ENCODE results near the gene COL11A1. TPM values are rescaled to one million over a fixed set of nuclear protein-coding genes. Genes with fewer than 3 reads are reported as not detected.

Gene COL11A1
- total and polyA plus RNA-seq, 2 donors (not counting 3 experiments of a cell fraction or from before 2014, with no cell fraction given): not detected

- no peaks in the 10 kb centered on the region for H3K36me3 ChIP-seq (ENCODE audit: control insufficient read depth in 2 of 2, extremely low read depth in 1 of 2, insufficient read depth in 2 of 2, low read length in 2 of 2)
- CTCF ChIA-PET: interaction anchor here (1.0 to 3.3 kb wide), 2 partner anchors 11 kb away, joined by 3 to 8 read pairs; no protein-coding TSS in a partner anchor
- no peak for FAIRE-seq
- POLR2A ChIA-PET: no interaction called here
- peak; percentile 11 for DNase-seq (ENCODE audit: low read depth, low spot score)
- no TSS peak for BruUV-seq (replicated peaks)
- peaks cover 13% of the 10 kb centered on the region for H3K4me1 ChIP-seq (ENCODE audit: control insufficient read depth, extremely low read depth, insufficient read depth, low read length)
- no peak overlapping the region for H3K4me3 ChIP-seq (replicated peaks in 1 of 3; ENCODE audit: insufficient read depth in 1 of 3, low read depth in 1 of 3, low read length in 3 of 3)
- H3K9me1 ChIP-seq (replicated peaks; ENCODE audit: control insufficient read depth, extremely low read depth, insufficient read depth, low read length): no peaks in the 10 kb centered on the region
- no peak for TF ChIP-seq JUN (IDR thresholded peaks at IDR 0.05; ENCODE audit: borderline replicate concordance, insufficient read depth, insufficient read length, low read depth)
- TF ChIP-seq, protein P1, sequence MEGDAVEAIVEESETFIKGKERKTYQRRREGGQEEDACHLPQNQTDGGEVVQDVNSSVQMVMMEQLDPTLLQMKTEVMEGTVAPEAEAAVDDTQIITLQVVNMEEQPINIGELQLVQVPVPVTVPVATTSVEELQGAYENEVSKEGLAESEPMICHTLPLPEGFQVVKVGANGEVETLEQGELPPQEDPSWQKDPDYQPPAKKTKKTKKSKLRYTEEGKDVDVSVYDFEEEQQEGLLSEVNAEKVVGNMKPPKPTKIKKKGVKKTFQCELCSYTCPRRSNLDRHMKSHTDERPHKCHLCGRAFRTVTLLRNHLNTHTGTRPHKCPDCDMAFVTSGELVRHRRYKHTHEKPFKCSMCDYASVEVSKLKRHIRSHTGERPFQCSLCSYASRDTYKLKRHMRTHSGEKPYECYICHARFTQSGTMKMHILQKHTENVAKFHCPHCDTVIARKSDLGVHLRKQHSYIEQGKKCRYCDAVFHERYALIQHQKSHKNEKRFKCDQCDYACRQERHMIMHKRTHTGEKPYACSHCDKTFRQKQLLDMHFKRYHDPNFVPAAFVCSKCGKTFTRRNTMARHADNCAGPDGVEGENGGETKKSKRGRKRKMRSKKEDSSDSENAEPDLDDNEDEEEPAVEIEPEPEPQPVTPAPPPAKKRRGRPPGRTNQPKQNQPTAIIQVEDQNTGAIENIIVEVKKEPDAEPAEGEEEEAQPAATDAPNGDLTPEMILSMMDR (IDR thresholded peaks at IDR 0.05; ENCODE audit: extremely low read depth in 1 of 2, insufficient read depth in 1 of 2, low read depth in 1 of 2, low read length in 2 of 2): no peak
- no peak for TF ChIP-seq POLR2A (IDR thresholded peaks at IDR 0.05; ENCODE audit: low read depth, low read length)
- TF ChIP-seq FOS (IDR thresholded peaks at IDR 0.05; ENCODE audit: borderline replicate concordance, insufficient read depth, low read length): no peak
- TF ChIP-seq GATA2 (IDR thresholded peaks at IDR 0.05; ENCODE audit: insufficient read depth, insufficient read length, low read depth, low read length): no peak
- TF ChIP-seq MAX (IDR thresholded peaks at IDR 0.05; ENCODE audit: insufficient read depth, insufficient read length): no peak
- no peak for TF ChIP-seq MYC (IDR thresholded peaks at IDR 0.05; ENCODE audit: low read depth, low read length)
- TF ChIP-seq EZH2 (IDR thresholded peaks at IDR 0.05; ENCODE audit: borderline replicate concordance, low read depth, low read length, severe bottlenecking): no peak
- TF ChIP-seq POLR2AphosphoS5 (IDR thresholded peaks at IDR 0.05; ENCODE audit: insufficient read depth, low read depth, low read length): no peak
- H3K27me3 ChIP-seq (ENCODE audit: control insufficient read depth in 2 of 2, insufficient read depth in 2 of 2, low read length in 2 of 2): peaks cover 2 to 9% of the 10 kb centered on the region in 2 experiments
- H4K20me1 ChIP-seq (replicated peaks; ENCODE audit: control insufficient read depth, extremely low read depth, insufficient read depth, low read length): no peaks in the 10 kb centered on the region
- dilution Hi-C loops (cut with MboI; ENCODE audit: extremely low pct_ligation_motif_present, low sequenced_read_pairs) (no loop called here), intact Hi-C loops (cut with micrococcal nuclease) (no loop called here)
- H3K79me2 ChIP-seq (ENCODE audit: control insufficient read depth, insufficient read depth, low read length): no peaks in the 10 kb centered on the region
- H3K27ac ChIP-seq (ENCODE audit: insufficient read depth, low read depth, low read length): no peak overlapping the region
- no peak overlapping the region for H2AFZ ChIP-seq (ENCODE audit: low read depth, low read length)
- H3K4me2 ChIP-seq (ENCODE audit: insufficient read depth, low read length): peak overlapping the region; percentile 35
- H3K9me3 ChIP-seq (replicated peaks; ENCODE audit: control insufficient read depth, insufficient read depth, low read length): no peaks in the 10 kb centered on the region
- H3K9ac ChIP-seq (replicated peaks; ENCODE audit: extremely low read depth, insufficient read depth, low read length): no peak overlapping the region
These were observed 3.6 kb upstream of the COL11A1 start for GRCh38 chr1:103111926-103112325.
